ENCODE results near the gene ADARB2.

Gene ADARB2

DNA sequence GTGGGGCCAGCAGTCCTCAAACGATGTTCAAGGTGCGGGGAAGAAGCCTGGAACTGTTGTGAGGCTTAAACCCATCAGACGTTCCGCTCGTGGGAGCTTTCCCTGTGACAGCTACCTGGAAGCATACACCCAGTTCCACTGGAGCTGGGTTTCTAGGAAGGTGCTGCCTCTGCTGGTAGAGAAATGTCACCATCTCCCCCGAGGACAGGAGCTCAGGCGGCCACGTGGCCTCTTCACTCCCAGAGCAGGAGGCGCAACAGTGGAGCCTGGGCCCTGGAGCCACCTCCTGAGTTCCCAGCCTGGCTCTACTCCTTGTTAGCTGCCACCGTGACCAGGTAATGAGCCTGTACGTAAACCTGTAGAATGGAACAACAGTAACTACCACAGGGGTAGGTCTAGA is 156.1 kb downstream of the ADARB2 start:
- FAIRE-seq: no peak
- TF ChIP-seq POLR2AphosphoS5 (IDR thresholded peaks at IDR 0.05; ENCODE audit: low read depth, low read length) (no peak), SPI1 (IDR thresholded peaks at IDR 0.05; ENCODE audit: low read depth, low read length) (no peak), TAF1 (IDR thresholded peaks at IDR 0.05; ENCODE audit: low read depth, low read length) (no peak), PAX5 (IDR thresholded peaks at IDR 0.05; ENCODE audit: insufficient read depth, low read length, severe bottlenecking) (no peak), POLR2A (IDR thresholded peaks at IDR 0.05; ENCODE audit: low read depth, low read length) (no peak), POU2F2 (IDR thresholded peaks at IDR 0.05; ENCODE audit: low read depth, low read length) (no peak)
- no peak for DNase-seq (ENCODE audit: insufficient read length, low spot score)

DNA sequence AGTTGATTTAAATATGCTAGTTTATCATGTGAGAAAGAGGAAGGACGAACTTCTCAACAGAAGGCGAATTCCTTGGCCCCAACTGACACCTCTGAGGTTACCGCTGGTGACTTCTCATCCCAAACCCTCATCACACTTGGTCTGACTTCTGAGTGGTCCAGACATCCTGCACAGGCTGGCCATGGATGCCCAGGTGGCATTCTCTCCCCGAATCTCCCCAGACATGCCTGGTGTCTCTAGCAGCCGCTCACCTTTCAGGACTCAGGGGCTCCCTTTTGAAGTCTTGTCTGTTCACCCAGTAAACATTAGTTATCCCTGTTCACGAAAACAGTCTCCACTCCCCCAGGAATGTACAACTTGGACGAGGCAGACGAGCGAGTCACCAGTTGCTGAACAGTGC is 157.7 kb downstream of the ADARB2 start:
- FAIRE-seq (no peak), DNase-seq (ENCODE audit: insufficient read length, low spot score) (no peak)
- TF ChIP-seq POU2F2 (IDR thresholded peaks at IDR 0.05; ENCODE audit: low read depth, low read length) (no peak), TAF1 (IDR thresholded peaks at IDR 0.05; ENCODE audit: low read depth, low read length) (no peak), PAX5 (IDR thresholded peaks at IDR 0.05; ENCODE audit: insufficient read depth, low read length, severe bottlenecking) (no peak), POLR2AphosphoS5 (IDR thresholded peaks at IDR 0.05; ENCODE audit: low read depth, low read length) (no peak), SPI1 (IDR thresholded peaks at IDR 0.05; ENCODE audit: low read depth, low read length) (no peak), POLR2A (IDR thresholded peaks at IDR 0.05; ENCODE audit: low read depth, low read length) (no peak)

DNA sequence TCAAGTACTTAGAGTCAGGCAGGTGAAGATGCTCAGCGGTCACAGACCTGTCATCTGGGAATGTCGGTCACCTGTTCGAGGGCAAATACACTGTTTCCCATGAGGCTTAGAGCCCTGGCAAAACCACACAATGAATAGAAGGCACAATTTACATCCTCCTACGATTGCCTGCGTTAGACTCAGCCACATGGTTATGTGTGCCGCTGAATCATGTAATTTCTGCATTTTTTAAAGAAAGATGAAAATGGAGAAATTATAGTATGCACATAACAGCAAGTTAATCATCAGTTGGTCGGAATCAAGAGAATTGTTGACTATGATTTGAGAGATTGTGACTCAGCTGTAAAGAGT is 158.2 kb downstream of the ADARB2 start:
- DNase-seq (ENCODE audit: insufficient read length, low spot score) (no peak), FAIRE-seq (no peak)

DNA sequence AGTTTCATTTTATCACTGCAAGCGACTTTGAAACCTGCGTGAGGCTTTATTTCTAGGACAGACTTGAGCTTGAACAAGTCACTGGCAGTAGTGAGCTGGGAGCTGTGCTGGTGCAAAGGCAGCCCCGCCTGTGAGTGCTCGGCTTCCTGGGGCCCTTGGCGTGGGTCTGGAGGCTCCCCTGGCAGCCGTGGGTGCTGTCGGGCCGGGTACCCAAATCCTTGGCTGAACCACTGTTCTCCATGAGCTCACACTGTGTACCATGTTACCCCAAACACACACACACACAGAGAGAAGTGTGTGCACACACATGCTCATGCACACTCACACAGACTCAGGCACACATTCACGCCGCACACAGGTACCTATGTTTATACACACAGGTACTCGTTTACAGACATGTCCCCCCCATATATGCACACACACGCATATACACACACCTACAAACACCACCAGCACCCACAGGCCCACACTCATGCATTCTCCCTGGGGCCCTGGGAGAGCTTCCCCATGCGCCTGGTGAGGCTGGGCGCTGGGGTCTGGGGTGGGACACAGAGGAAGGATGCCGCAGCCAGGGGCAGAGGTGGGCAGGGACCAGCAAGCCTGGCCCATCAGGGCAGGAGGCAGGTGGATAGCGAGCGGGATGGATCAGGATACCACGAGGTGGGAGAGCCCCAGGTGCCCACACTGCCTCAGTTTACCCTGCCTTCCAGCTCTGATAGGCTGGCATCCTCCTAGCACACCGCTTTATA is 158.8 kb downstream of the ADARB2 start:
- FAIRE-seq (no peak), DNase-seq (ENCODE audit: insufficient read length, low spot score) (no peak)
- TF ChIP-seq TAF1 (IDR thresholded peaks at IDR 0.05; ENCODE audit: low read depth, low read length) (no peak), PAX5 (IDR thresholded peaks at IDR 0.05; ENCODE audit: insufficient read depth, low read length, severe bottlenecking) (no peak), SPI1 (IDR thresholded peaks at IDR 0.05; ENCODE audit: low read depth, low read length) (no peak), POU2F2 (IDR thresholded peaks at IDR 0.05; ENCODE audit: low read depth, low read length) (no peak), POLR2A (IDR thresholded peaks at IDR 0.05; ENCODE audit: low read depth, low read length) (no peak)

More for the DNA sequence above, 158.2 kb downstream of the ADARB2 start:
- TF ChIP-seq PAX5 (IDR thresholded peaks at IDR 0.05; ENCODE audit: insufficient read depth, low read length, severe bottlenecking): no peak
- TF ChIP-seq POU2F2 (IDR thresholded peaks at IDR 0.05; ENCODE audit: low read depth, low read length): no peak
- TF ChIP-seq TAF1 (IDR thresholded peaks at IDR 0.05; ENCODE audit: low read depth, low read length): no peak
- no peak for TF ChIP-seq POLR2AphosphoS5 (IDR thresholded peaks at IDR 0.05; ENCODE audit: low read depth, low read length)
- no peak for TF ChIP-seq POLR2A (IDR thresholded peaks at IDR 0.05; ENCODE audit: low read depth, low read length)
- TF ChIP-seq SPI1 (IDR thresholded peaks at IDR 0.05; ENCODE audit: low read depth, low read length): no peak

DNA sequence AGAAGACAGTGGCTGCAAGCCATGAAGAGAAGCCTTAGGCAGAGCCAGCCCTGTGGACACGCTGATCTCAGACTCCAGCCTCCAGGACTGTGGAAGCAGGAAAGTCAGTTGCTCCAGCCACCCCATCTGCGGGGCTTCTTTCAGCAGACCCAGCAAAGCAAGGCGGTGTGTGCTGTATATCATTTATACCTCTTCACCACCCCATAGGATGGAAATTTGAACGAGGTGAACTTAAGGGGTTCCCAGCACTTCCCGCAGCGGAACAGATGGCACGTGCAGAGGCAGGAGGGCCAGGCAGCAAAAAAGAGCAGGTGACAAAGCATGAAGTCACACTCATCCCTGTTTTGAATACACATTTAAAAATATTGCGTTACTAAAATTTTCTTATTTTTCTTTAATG is 159.4 kb downstream of the ADARB2 start:
- no peak for DNase-seq (ENCODE audit: insufficient read length, low spot score)
- TF ChIP-seq SPI1 (IDR thresholded peaks at IDR 0.05; ENCODE audit: low read depth, low read length) (no peak), POLR2AphosphoS5 (IDR thresholded peaks at IDR 0.05; ENCODE audit: low read depth, low read length) (no peak), PAX5 (IDR thresholded peaks at IDR 0.05; ENCODE audit: insufficient read depth, low read length, severe bottlenecking) (no peak), POU2F2 (IDR thresholded peaks at IDR 0.05; ENCODE audit: low read depth, low read length) (no peak), TAF1 (IDR thresholded peaks at IDR 0.05; ENCODE audit: low read depth, low read length) (no peak), POLR2A (IDR thresholded peaks at IDR 0.05; ENCODE audit: low read depth, low read length) (no peak)
- FAIRE-seq: no peak

DNA sequence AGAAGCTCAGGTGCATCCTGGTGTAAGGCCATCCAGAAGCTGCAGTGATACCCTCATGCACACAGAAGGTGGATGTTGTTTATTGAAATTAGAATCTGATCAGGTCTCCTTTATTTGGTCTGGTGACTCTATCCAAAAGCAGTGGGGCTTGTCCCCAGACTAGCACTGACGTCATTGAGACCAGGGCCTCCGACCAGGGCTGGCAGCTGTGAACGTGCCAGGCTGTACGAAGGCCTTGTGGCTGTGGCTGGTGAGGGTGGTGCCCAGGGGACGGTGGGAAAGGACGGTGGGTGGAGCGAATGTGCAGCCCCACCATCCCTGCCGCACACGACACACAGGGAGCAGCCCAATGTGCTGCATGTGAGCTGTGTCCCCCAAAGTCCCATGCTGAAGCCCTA is 160.0 kb downstream of the ADARB2 start:
- FAIRE-seq (no peak), DNase-seq (ENCODE audit: insufficient read length, low spot score) (no peak)
- no peak for TF ChIP-seq SPI1 (IDR thresholded peaks at IDR 0.05; ENCODE audit: low read depth, low read length)
- no peak for TF ChIP-seq POLR2A (IDR thresholded peaks at IDR 0.05; ENCODE audit: low read depth, low read length)
- no peak for TF ChIP-seq POLR2AphosphoS5 (IDR thresholded peaks at IDR 0.05; ENCODE audit: low read depth, low read length)
- TF ChIP-seq TAF1 (IDR thresholded peaks at IDR 0.05; ENCODE audit: low read depth, low read length): no peak
- TF ChIP-seq PAX5 (IDR thresholded peaks at IDR 0.05; ENCODE audit: insufficient read depth, low read length, severe bottlenecking): no peak
- no peak for TF ChIP-seq POU2F2 (IDR thresholded peaks at IDR 0.05; ENCODE audit: low read depth, low read length)

DNA sequence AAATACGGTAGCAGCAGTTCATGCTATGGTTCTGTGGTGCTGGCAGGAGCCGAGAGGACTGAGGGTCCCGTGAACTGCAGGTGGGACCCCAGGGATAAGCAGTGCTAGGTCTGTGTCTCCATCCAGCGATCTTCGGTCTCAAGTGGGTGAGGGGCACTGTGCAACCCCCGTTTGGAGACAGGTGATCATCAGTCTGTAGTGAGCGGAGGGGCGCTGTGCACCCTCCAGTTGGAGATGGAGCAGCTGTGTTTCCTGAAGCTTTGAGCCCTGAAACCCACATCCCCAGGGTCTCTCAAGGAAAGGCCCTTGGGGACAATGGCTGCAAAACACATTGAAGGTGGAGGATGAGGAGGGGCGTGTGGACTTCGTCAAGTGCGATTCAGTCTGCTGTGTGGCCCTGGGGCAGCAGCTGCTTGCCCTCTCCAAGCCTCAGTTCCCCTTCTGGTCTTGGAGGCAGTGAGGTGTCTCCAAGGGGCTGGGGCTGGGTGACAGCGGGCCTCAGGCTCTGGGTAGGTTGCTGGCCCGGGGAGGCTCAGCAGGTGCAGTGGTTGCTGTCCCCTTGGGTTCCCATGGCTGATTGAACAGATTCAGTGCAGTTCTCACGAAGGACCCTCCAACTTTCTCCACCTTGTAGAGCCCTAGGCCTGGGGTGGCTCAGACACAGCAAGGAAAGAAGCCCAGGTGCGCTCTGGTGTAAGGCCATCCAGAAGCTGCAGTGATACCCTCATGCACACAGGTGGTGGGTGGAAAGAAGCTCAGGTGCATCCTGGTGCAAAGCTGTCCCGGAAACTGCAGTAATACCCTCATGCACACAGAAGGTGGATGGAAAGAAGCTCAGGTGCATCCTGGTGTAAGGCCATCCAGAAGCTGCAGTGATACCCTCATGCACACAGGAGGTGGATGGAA is 160.6 kb downstream of the ADARB2 start:
- DNase-seq (ENCODE audit: insufficient read length, low spot score) (no peak), FAIRE-seq (peak; percentile 82)
- TF ChIP-seq POLR2A (IDR thresholded peaks at IDR 0.05; ENCODE audit: low read depth, low read length) (no peak), POLR2AphosphoS5 (IDR thresholded peaks at IDR 0.05; ENCODE audit: low read depth, low read length) (no peak), TAF1 (IDR thresholded peaks at IDR 0.05; ENCODE audit: low read depth, low read length) (no peak), PAX5 (IDR thresholded peaks at IDR 0.05; ENCODE audit: insufficient read depth, low read length, severe bottlenecking) (no peak), SPI1 (IDR thresholded peaks at IDR 0.05; ENCODE audit: low read depth, low read length) (no peak)

DNA sequence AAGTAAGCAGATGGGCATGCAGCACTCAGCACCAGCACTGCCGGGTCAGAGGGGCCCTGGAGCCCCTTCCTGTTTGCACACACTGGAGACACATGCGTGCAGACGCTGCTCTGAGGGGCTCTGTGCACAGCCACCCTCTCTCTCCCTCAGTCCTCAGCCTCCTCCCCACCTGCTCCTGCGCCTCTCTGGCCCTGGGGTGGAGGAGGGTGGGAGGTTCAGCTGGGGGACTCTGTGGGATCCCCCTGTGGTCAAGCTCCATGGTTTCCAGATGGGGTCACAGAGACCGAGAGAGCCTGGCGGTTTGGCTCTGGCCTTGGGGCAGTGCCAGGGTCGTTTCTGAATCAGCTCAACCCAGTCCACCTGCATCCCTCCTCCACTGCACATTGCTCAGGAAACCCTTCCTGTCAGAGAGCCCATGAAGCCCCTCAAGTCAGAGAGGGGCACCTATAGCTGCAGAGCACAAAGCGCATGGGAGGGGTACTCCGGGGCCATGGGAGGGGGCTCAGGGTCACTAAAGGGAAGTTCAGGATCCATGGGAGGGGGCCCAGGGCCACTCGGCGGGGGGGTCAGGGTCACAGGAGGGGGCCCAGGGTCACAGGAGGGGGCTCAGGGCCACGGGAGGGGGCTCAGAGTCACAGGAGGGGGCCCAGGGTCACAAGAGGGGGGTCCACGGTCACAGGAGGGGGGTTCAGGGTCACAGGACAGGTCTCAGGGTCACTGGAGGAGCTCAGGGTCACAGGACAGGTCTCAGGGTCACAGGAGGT is 161.7 kb downstream of the ADARB2 start:
- TF ChIP-seq SPI1 (IDR thresholded peaks at IDR 0.05; ENCODE audit: low read depth, low read length) (no peak), POLR2AphosphoS5 (IDR thresholded peaks at IDR 0.05; ENCODE audit: low read depth, low read length) (no peak), POLR2A (IDR thresholded peaks at IDR 0.05; ENCODE audit: low read depth, low read length) (no peak), PAX5 (IDR thresholded peaks at IDR 0.05; ENCODE audit: insufficient read depth, low read length, severe bottlenecking) (no peak), TAF1 (IDR thresholded peaks at IDR 0.05; ENCODE audit: low read depth, low read length) (no peak), POU2F2 (IDR thresholded peaks at IDR 0.05; ENCODE audit: low read depth, low read length) (no peak)
- FAIRE-seq: peak; percentile 59
- DNase-seq (ENCODE audit: insufficient read length, low spot score): no peak
